GM21619 (cell line): Measurements from ENCODE around the gene FAU.
"Not testable (repeated sequence)": the region's sequence is repeated elsewhere in the genome, so short reads cannot be mapped to it uniquely, and the experiment has no call there.

Experiments
- ATAC-seq: cut with Tn5 transposase; IDR thresholded peaks from one replicate; pipeline ENCODE4 v1.9.1; 2021; ENCODE audit not compliant: unreplicated experiment

Gene FAU

DNA sequence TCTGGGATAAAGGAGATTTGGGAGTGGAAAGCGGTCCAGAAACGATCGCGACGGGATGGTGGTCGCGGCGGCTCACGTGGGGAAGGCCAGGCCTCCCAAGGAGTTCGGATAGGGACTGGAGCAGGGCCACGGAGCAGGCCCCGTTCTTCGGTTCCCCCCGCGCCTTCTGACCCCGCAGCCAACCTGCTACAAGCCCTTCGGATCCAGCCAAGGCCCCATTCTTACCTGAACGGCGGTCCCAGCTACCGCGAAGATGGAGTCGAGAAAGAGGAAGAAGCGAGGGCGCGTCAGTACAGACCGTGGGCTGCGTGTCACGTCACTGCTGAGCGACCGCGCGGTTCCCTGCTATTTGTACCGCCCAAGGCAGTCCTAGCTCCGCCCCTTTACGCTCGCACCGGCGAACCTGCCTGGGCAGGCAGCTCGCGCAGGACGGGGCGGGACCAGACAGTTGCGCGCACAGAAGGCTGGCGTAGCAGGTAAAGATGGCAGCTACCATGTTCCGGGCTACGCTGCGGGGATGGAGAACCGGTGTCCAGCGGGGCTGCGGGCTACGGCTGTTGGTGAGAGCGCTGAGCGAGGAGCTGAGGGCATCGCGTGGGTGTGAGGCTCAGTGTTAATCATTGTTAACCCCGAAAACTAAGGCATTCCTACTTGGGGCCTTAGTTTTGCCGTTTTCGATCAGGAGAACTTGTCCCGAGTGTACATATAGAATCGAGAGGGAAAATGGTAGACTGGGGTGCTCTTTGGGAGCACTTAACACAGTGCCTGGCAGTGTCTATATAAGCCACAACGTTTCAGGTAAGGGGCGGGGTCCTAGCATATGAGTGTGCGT is at the start of gene FAU, which contains the start of gene MRPL49:
TSS of gene FAU (minus strand) at position 270 of the 832 bp plus-strand sequence. CDS start 321 bp downstream, outside the sequence.
TSS of gene MRPL49 (plus strand) at position 457 of the 832 bp plus-strand sequence. CDS start at position 483, 26 bp downstream.
- ATAC-seq = peak; percentile 62

GRCh38 chr11:65170058-65170534 is 48.2 kb upstream of the FAU start, which contains the start of gene SPDYC:
TSS of gene SPDYC (plus strand) at chr11:65170233. CDS start at chr11:65171358, 1,125 bp downstream.
- ATAC-seq = no peak

DNA sequence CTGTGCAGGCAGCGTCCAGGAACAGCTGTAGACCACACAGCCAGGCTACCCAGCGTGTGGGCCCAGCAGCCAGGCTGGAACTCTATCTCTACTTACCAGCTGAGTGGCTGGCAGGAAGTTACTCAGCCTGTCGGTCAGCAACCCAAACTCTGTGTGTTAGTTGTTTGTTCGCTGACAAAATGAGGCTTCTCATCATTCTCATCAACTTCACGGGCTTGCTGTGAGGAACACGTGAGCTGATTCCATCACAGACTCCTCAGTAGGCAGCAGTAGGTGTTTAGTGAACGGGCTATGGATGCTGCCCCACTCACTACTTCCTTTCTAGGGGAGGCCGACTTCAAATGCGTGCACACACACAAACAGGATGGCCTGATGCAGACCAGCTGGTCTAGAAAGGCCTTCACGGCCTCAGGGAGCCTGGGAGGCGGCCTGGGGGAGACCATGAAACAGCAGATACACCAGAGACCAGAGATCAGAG is 47.3 kb upstream of the FAU start:
- no peak for ATAC-seq

DNA sequence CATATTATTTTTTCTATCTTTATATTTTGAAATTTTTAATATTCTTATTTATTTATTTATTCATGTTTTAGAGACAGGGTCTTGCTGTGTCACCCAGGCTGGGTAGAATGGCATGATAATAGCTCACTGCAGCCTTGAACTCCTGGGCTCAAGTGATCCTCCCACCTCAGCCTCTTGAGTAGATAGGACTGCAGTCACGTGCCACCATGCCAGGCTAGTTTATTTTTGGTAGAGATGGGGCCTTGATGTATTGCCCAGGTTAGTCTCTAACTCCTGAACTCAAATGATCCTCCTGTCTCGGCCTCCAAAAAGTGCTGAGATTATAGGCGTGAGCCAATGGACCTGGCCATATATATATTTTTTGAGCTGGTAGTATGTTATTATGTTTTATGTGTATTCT is 45.7 kb upstream of the FAU start:
- ATAC-seq = no peak

- no peak for ATAC-seq
Measured at GRCh38 chr11:65166893-65167292, 45.0 kb upstream of the FAU start.

GRCh38 chr11:65165410-65166317 is 43.7 kb upstream of the FAU start:
- no peak for ATAC-seq

- no peak for ATAC-seq
Measured at GRCh38 chr11:65163684-65164083, 41.8 kb upstream of the FAU start.

DNA sequence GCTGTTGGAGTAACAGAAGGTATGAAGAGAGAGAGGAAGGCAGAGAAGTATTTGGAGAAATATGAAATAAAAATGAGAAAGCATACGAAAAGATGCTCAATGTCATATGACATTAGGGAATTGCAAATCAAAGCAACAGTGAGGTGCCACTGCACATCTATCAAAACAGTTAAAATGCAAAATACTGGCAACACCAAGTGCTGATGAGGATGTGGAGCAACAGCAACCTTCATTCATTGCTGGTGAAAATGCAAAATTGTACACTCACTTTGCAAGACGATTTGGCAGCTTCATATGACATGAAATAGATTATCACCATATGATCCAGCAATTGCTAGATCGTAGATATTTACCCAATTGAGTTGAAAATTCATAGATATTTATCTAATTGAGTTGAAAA is 38.7 kb upstream of the FAU start:
- ATAC-seq = no peak

- no peak for ATAC-seq
Measured at GRCh38 chr11:65159012-65159411, 37.1 kb upstream of the FAU start.

DNA sequence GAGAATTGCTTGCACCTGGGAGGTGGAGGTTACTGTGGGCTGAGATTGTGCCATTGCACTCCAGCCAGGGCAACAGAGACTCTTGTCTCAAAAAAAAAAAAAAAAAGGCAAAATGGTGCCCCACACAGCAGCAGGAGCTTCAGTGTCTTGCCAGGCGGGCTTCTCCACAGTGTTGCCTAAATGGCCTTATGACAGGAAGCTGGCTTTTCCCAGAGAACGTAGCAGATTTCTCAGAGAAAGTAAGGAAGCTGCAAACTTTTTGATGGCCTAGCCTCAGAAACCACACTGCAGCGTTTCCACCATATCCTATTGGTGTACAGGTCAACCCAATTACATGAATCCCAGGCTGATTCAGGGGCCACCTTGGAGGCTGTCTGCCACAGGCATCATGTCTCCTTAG is 35.4 kb upstream of the FAU start:
- ATAC-seq = no peak

DNA sequence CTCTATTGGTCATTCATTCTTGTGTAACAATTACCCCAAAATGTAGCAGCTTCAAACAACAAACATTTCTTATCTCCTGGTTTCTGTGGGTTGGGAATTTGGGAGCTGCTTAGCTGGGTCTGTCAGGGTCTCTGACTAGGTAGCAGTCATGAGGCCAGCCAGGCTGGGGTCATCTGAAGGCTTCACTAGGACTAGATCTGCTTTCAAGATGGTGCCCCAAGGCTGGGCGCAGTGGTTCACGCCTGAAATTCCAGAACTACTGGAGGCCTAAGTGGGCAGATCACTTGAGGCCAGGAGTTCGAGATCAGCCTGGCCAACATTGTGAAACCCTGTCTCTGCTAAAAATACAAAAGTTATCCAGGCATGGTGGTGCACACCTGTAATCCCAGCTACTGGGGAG is 35.0 kb upstream of the FAU start:
- no peak for ATAC-seq

DNA sequence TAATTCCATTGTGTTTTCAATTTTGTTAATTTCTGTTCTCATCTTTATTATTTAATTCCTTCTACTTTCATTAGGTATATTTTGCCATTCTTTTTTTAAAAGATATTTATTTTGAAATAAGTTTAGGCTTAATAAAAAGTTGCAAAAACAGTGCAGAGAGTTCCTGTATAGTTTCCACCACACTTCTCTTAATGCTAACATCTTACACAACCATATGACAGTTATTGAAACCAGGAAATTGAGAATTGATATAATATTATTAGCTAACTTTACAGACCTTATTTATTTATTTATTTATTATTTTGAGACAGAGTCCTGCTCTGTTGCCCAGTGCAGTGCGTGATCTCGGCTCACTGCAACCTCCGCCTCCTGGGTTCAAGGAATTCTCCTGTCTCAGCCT is 34.3 kb upstream of the FAU start:
- ATAC-seq = no peak

DNA sequence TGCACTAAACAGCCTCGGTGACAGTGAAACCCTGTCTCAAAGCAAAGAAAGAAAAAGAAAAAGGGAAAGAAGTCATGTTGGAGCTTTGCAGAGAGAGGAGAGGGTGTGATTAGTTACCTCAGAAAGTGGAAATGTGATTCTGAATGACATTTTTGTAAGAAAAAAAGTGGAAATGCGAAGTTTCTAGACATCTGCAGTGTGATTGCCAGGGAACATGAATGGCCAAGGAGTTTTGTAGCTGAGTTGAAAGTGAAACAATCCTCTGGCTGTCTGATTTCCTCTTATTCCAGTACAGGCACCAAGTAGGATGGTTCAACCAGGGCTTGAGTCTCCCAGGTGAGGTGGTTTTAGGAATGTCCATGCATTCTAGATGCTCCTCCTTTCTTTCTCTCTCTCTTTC is 30.2 kb upstream of the FAU start:
- ATAC-seq = no peak

DNA sequence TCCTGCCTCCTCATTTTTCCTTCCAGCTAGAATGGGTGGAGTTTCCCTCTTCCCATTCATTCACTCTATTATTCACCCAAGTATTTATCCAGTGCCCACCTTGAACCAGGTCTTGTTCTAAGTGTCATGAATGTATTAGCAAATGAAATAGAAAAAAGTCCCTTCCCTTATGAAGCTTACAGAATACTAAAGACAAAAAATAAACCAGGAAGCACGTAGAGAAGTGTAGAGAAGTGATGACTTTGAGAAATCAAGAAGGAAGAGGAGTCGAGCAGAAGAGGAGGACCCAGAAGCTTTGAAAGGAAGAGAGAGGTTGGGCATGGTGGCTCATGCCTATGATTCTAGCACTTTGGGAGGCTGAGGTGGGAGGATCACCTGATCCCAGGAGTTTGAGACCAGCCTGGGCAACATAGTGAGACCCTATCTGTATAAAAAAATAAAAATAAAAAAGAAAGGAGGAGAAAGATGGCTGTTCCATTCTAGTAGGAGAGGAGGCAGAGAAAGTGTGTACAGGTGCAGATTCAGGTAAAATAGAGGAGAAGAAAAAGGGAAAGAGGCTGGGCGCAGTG is 29.5 kb upstream of the FAU start:
- ATAC-seq = no peak

- no peak for ATAC-seq
Measured at GRCh38 chr11:65150509-65151299, 28.8 kb upstream of the FAU start.

- not testable (repeated sequence) for ATAC-seq
Measured at GRCh38 chr11:65150131-65150508, 28.2 kb upstream of the FAU start.

- ATAC-seq = no peak
Measured at GRCh38 chr11:65148657-65149056, 26.7 kb upstream of the FAU start.

GRCh38 chr11:65147352-65148075 is 25.6 kb upstream of the FAU start:
- no peak for ATAC-seq

- no peak for ATAC-seq
Measured at GRCh38 chr11:65141896-65142494, 20.1 kb upstream of the FAU start.
